Measurements from ENCODE around the gene PFDN1. TPM values are rescaled to one million over a fixed set of nuclear protein-coding genes. Genes with fewer than 3 reads are reported as not detected.

PFDN1 gene
- total RNA-seq, 8 experiments from 2014 or later, result 51.1 to 98.2 (median 59.4) TPM

DNA sequence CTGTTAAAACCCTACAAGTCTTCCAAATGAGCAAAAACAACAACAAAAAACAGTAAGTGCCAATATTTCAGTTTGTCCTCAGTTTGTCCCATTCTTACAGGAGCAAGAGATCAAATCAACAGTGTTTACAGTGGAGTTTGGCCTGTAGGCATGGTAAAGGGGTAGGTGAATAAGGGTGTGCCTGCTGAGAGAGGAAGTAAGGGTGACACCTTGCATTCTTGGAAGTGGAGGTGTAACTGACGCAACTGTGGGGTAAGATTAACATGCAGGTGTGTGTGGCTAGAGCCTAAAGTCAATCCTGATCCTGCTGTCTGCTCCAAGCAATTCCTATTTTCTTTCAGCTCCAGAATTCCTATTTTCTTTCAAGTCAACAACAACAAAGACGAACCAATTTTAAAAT, 43.4 kb downstream of the PFDN1 start:
- no peak for ATAC-seq (replicated peaks in 6 of 8)
- Histone ChIP-seq H3K4me3 (no peak overlapping the region), H3K4me1 (replicated peaks in 1 of 2) (no peaks in the 10 kb centered on the region), H3K27ac (no peak overlapping the region)
- in situ Hi-C loops (cut with MboI; ENCODE audit: low pct_unique_long_range_greater_than_20kb in 2 of 9, low sequenced_read_pairs in 9 of 9, unreplicated experiment in 9 of 9), result no loop called here
- WGBS, 10 experiments, result 86 to 100% (median 100%) methylated on average over 1 to 2 of the region's 2 CpGs

DNA sequence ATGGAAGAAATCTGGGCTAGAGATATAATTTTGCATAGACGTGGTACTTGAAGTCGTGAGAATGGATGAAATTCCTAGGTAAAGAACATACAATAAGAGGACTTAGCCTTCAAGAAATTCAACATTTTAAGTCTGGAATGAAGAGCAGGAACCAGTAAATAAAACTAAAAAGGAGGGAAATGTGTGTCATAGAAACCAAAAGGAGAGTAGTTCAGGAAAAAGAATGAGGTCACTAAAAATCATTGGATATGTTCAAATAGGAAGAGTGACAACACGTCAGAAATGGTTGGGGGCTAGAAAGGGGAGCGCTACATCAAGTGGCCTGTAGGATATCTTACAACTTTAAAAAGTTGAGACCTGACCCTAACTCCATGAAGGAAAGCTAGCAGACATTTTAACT, 44.0 kb downstream of the PFDN1 start:
- no peak overlapping the region for H3K27ac ChIP-seq
- ATAC-seq (replicated peaks in 6 of 8), result no peak

DNA sequence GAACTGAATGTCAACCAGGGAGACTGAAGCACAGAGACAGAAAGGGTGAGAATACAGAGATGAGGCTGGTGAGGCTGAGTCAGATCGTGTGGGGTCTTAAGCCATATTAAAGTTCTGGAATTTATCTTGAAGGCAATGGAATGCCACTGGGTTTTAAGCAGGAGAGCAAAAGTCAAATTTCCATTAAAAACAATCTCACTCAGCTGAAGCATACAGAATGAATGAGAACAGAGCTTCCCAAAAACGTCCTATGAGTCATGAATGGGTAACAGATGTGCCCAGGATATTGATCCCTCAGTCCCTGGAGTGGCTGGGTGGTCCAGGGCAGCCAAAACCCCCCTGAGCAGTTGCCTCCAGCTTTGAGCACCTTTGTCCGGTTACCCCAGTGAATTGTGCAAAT, 44.9 kb downstream of the PFDN1 start:
- H3K27ac ChIP-seq, result no peak overlapping the region
- no peak for ATAC-seq (replicated peaks in 6 of 8)
- H3K4me1 ChIP-seq (replicated peaks in 1 of 2), result peaks cover 0 to 7% of the 10 kb centered on the region in 2 donors
- H3K4me3 ChIP-seq, result no peak overlapping the region
- in situ Hi-C loops (cut with MboI; ENCODE audit: low pct_unique_long_range_greater_than_20kb in 2 of 9, low sequenced_read_pairs in 9 of 9, unreplicated experiment in 9 of 9), result no loop called here
- 0 to 88% (median 54%) methylated on average over 1 to 3 of the region's 3 CpGs; no CpG with 5 or more reads in 3 of the 10 experiments for WGBS, 10 experiments

More for the DNA sequence above, 44.0 kb downstream of the PFDN1 start:
- in situ Hi-C loops (cut with MboI; ENCODE audit: low pct_unique_long_range_greater_than_20kb in 2 of 9, low sequenced_read_pairs in 9 of 9, unreplicated experiment in 9 of 9), result no loop called here
- peaks cover 0 to 5% of the 10 kb centered on the region in 2 donors for H3K4me1 ChIP-seq (replicated peaks in 1 of 2)
- WGBS, 10 experiments, result 75 to 97% (median 90%) methylated on average over 1 to 4 of the region's 4 CpGs; no CpG with 5 or more reads in 2 of the 10 experiments
- H3K4me3 ChIP-seq, result no peak overlapping the region

DNA sequence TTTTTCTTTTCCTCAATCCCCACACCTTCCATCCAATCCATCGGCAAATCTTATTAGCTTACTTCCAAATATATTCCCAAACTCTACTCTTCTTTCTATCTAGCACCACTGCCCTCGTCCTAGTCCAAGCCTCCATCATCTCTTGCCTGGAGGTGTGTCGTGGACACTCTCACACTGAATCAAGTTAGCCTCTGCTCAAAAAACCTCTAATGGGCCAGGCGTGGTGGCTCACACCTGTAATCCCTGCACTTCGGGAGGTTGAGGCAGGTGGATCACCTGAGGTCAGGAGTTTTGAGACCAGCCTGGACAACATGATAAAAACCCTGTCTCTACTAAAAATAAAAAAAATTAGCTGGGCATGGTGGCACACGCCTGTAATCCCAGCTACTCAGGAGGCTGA, 46.2 kb downstream of the PFDN1 start:
- 95 to 100% (median 100%) methylated on average over 1 to 5 of the region's 6 CpGs; no CpG with 5 or more reads in 1 of the 10 experiments for WGBS, 10 experiments
- Histone ChIP-seq H3K4me1 (replicated peaks in 1 of 2) (peaks cover 0 to 7% of the 10 kb centered on the region in 2 donors), H3K27ac (no peak overlapping the region), H3K4me3 (no peak overlapping the region)
- in situ Hi-C loops (cut with MboI; ENCODE audit: low pct_unique_long_range_greater_than_20kb in 2 of 9, low sequenced_read_pairs in 9 of 9, unreplicated experiment in 9 of 9), result no loop called here
- no peak for ATAC-seq (replicated peaks in 6 of 8)

DNA sequence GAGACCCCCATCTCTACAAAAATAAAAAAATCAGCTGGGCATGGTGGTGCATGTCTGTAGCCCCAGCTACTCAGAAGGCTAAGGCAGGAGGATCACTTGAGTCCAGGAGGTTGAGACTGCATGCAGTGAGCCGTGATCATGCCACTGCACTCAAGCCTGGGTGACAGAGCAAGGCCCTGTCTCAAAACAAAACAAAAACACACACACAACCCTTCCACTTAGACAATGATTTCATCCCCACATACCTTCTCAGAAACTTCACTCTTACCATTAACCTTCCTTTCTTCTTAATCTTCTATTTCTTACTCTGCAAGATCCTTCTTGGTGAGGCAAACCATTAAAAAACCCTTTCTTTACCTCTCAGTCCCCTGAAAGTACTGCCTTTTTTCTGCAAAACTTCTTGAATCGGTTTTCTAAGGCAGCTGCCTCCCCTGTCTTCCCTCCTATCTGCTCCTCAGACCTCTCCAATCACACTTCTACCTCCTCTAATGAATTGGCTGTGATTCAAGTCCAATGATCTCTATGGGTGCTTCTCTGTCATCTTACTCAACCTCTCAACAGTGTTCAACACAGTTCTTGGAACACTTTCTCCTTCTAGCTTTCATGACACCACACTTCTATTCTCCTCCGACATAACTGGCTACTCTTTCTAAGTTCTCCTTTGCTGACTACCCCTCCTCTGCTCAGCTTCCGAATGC, 47.3 kb downstream of the PFDN1 start:
- H3K4me3 ChIP-seq, result no peak overlapping the region
- ATAC-seq (replicated peaks in 6 of 8), result no peak
- peaks cover 0 to 7% of the 10 kb centered on the region in 2 donors for H3K4me1 ChIP-seq (replicated peaks in 1 of 2)
- no peak overlapping the region for H3K27ac ChIP-seq
- in situ Hi-C loops (cut with MboI; ENCODE audit: low pct_unique_long_range_greater_than_20kb in 2 of 9, low sequenced_read_pairs in 9 of 9, unreplicated experiment in 9 of 9), result no loop called here
- WGBS, 10 experiments, result 60 to 100% (median 92%) methylated on average over 1 to 4 of the region's 4 CpGs; no CpG with 5 or more reads in 1 of the 10 experiments

DNA sequence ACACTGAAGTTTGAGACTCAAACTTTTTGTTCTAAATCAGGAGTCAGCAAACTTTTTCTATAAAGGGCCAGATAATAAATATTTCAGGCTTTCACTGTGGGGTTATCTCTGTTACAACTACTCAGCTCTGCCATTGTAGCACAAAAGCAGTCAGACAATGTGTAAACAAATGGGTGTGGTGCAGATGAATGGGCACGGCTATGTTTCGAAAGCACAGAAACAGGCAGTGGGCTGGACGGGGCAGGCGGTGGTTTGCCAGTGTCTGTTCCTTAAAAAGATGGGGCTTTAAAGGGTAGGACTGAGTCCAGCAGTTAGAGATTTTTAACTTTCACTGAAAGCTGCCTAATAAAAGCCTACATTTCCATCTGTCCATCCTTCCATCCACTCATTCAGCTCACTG, 48.9 kb downstream of the PFDN1 start:
- 7 to 76% (median 67%) methylated on average over 1 to 4 of the region's 4 CpGs; no CpG with 5 or more reads in 5 of the 10 experiments for WGBS, 10 experiments
- in situ Hi-C loops (cut with MboI; ENCODE audit: low pct_unique_long_range_greater_than_20kb in 2 of 9, low sequenced_read_pairs in 9 of 9, unreplicated experiment in 9 of 9), result no loop called here
- H3K27ac ChIP-seq, result no peak overlapping the region
- ATAC-seq (replicated peaks in 6 of 8), result peak; percentile 57 to 86 (median 71)
- H3K4me3 ChIP-seq, result no peak overlapping the region
- peaks cover 0 to 7% of the 10 kb centered on the region in 2 donors for H3K4me1 ChIP-seq (replicated peaks in 1 of 2)

DNA sequence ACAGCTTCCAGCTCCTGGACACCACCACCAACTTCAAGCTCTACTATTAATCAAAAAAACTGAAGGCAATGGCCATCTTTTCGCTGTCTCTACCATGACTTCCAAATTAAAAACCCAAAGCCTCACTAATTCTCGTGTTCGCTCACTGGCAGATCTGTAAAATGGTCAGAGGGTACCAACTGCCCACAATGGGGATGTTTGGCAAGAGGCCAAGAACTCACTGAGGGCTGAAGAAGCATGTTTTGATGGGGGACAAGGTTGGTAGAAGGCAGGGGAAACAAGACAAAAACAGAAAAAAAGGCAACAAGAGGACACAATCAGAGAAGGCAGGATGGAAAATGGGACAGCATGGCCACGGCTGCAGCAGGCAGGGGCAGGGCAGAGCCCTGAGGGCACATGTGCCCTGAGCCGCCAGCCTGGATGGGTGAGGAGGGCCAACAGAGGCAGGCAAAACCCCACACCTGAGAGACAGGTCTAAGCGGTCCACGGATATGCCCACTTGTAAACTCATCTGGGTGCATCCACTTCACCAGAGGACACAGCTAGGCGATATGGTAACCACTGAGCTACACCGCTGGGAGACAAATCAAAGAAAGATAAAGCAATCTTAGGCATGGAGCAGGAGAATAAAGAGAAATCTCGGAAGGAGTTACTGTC, 50.3 kb downstream of the PFDN1 start:
- WGBS, 10 experiments, result 90 to 100% (median 95%) methylated on average over 2 to 9 of the region's 10 CpGs; no CpG with 5 or more reads in 2 of the 10 experiments
- in situ Hi-C loops (cut with MboI; ENCODE audit: low pct_unique_long_range_greater_than_20kb in 2 of 9, low sequenced_read_pairs in 9 of 9, unreplicated experiment in 9 of 9), result no loop called here
- Histone ChIP-seq H3K4me3 (no peak overlapping the region), H3K27ac (no peak overlapping the region), H3K4me1 (replicated peaks in 1 of 2) (peaks cover 0 to 7% of the 10 kb centered on the region in 2 donors)
- ATAC-seq (replicated peaks in 6 of 8), result no peak

DNA sequence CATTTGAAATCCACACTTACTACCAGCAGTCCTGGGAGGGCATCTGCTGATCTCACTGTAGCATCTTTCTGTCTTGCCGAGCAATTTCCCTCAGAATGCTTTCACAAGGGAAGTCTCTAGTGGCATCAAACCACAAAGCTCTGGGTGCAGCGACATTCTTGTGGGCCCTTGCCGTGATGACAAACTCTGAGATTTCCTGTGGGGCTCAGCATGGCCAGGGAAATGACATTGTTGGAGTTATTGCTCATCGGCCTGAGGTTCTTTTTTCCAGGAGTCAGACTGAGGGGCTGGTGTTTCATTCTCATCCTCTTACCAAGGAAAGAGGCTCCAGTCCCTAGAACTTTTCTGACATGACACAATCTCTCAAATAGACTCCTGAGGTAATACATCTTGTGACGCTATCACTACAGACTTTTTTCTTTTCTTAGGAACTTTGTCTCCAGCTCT, 51.4 kb downstream of the PFDN1 start:
- in situ Hi-C loops (cut with MboI; ENCODE audit: low pct_unique_long_range_greater_than_20kb in 2 of 9, low sequenced_read_pairs in 9 of 9, unreplicated experiment in 9 of 9), result no loop called here
- no peak overlapping the region for H3K4me3 ChIP-seq
- peaks cover 0 to 7% of the 10 kb centered on the region in 2 donors for H3K4me1 ChIP-seq (replicated peaks in 1 of 2)
- no peak overlapping the region for H3K27ac ChIP-seq
- peak in 2 of 8 experiments; percentile 25 to 50 for ATAC-seq (replicated peaks in 6 of 8)
- WGBS, 10 experiments, result 0 to 100% (median 85%) methylated on average over 1 to 4 of the region's 5 CpGs; no CpG with 5 or more reads in 1 of the 10 experiments

DNA sequence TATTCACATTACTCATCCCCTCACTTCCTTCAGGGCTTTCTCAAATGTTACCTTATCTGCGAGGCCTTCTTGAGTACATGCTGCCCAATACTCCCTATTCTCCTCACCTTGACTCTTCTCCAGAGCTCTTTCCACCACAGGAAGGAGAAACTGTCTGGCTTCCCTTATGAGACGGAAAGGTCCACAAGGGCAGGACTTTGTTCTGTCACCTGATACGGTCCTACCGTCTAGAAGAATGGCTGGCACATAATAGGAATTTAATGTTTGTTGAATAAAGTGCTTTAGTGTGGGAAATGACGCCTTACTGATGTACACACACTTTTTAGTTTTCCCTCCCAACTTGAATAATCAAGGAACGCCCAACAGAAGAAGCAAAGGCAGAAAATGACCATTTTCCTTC, 52.5 kb downstream of the PFDN1 start:
- ATAC-seq (replicated peaks in 6 of 8), result no peak
- WGBS, 10 experiments, result 83 to 100% (median 91%) methylated on average over 2 to 6 of the region's 6 CpGs; no CpG with 5 or more reads in 2 of the 10 experiments
- no peak overlapping the region for H3K4me3 ChIP-seq

DNA sequence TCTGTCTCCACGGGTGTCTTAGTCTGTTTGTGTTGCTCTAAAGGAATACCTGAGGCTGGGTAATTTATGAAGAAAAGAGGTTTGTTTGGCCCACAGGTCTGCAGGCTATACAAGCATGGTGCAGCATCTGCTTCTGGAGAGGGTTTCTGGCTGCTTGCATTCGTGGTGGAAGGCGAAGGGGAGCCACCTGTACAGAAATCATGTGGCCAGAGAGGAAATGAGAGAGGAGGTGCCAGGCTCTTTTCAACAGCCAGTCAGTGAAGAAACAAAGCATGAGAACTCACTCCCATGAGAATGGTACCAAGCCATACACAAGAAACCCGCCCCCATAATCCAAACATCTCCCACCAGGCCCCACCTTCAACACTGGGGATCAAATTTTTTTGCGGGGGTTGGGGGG, 53.4 kb downstream of the PFDN1 start:
- Histone ChIP-seq H3K27ac (no peak overlapping the region), H3K4me1 (replicated peaks in 1 of 2) (peaks cover 3 to 10% of the 10 kb centered on the region in 2 donors), H3K4me3 (no peak overlapping the region)
- 56 to 100% (median 96%) methylated on average over 1 to 3 of the region's 5 CpGs; no CpG with 5 or more reads in 4 of the 10 experiments for WGBS, 10 experiments
- no peak for ATAC-seq (replicated peaks in 6 of 8)
- in situ Hi-C loops (cut with MboI; ENCODE audit: low pct_unique_long_range_greater_than_20kb in 2 of 9, low sequenced_read_pairs in 9 of 9, unreplicated experiment in 9 of 9), result loop anchor here in 5 of 9 experiments (10.0 to 25.0 kb wide), 2 partner anchors 105 to 113 kb away; partner anchors contain the start of gene SLC4A9 (in 2 of the 5)

More for the DNA sequence above, 52.5 kb downstream of the PFDN1 start:
- in situ Hi-C loops (cut with MboI; ENCODE audit: low pct_unique_long_range_greater_than_20kb in 2 of 9, low sequenced_read_pairs in 9 of 9, unreplicated experiment in 9 of 9), result no loop called here
- Histone ChIP-seq H3K27ac (no peak overlapping the region), H3K4me1 (replicated peaks in 1 of 2) (peaks cover 0 to 7% of the 10 kb centered on the region in 2 donors)

DNA sequence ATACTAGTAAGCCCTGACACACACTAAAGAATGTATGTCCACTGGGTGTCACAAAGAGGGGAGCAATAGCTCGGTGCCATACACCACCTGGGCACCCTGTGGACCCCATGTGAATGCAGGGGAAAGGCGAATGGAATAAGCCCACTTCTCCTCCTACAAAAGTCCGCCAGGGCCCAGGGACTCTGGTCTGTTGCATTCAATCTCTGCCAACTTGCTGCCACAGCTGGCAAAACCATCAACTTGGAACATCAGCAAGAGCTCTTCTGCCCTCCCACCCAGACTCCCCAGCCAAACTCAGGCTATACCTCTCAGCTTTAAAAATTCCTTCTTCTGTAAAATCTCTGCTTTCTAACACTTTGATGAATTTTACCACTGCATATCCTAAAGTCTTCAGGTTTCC, 54.5 kb downstream of the PFDN1 start:
- ATAC-seq (replicated peaks in 6 of 8), result no peak
- in situ Hi-C loops (cut with MboI; ENCODE audit: low pct_unique_long_range_greater_than_20kb in 2 of 9, low sequenced_read_pairs in 9 of 9, unreplicated experiment in 9 of 9), result loop anchor here in 5 of 9 experiments (10.0 to 25.0 kb wide), 2 partner anchors 106 to 114 kb away; partner anchors contain the start of gene SLC4A9 (in 2 of the 5)
- no peak overlapping the region for H3K4me3 ChIP-seq
- no peak overlapping the region for H3K27ac ChIP-seq
- peaks cover 3 to 6% of the 10 kb centered on the region in 2 donors for H3K4me1 ChIP-seq (replicated peaks in 1 of 2)
- WGBS, 10 experiments, result 100% methylated on average over 1 of the region's 3 CpGs; no CpG with 5 or more reads in 9 of the 10 experiments

DNA sequence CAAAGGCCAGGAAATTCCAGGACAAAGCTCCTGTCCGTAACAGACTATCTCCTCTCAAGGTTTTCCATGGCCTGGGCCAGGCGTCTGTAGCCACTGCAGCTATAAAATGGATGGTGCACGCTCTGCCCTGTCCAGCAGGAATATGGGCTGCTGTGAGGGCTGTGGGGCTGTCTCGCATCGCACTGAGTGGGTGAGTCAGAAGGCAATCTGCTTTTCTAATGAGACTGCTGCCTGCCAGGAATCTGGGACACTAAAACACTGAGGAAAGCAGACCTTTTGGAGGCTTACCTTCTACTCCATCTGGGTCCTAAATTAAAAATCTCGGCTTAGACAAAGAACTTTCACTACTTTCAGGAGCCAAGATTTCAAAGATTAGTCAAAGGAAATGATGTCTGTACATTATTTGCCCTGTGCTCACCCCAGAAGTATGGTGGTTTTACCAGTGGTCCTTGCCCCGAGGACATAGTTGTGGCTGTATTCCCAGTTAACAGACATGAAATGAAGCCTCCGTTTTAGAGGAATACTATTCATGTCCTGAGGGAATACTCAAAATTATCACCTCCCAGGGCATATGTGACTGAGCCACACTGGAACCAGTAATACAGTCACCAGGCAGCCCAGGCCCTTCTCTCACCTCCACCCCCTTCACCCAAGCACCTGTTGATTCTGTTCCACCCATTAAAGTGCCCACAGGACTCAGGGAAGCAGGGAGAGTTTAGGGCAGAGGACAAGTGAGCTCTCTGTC, 56.4 kb downstream of the PFDN1 start:
- ATAC-seq (replicated peaks in 6 of 8), result peak; percentile 37 to 85 (median 56)
- WGBS, 10 experiments, result 0 to 91% (median 59%) methylated on average over 1 to 8 of the region's 8 CpGs
- H3K4me1 ChIP-seq (replicated peaks in 1 of 2), result peaks cover 7 to 12% of the 10 kb centered on the region in 2 donors
- H3K27ac ChIP-seq, result no peak overlapping the region
- in situ Hi-C loops (cut with MboI; ENCODE audit: low pct_unique_long_range_greater_than_20kb in 2 of 9, low sequenced_read_pairs in 9 of 9, unreplicated experiment in 9 of 9), result loop anchor here in 5 of 9 experiments (10.0 to 25.0 kb wide), 2 partner anchors 108 to 116 kb away; partner anchors contain the start of gene SLC4A9 (in 2 of the 5)
- H3K4me3 ChIP-seq, result no peak overlapping the region

All from motor neuron (in vitro differentiated cells).